MCF 10A (cell line): ENCODE measurements around the gene GNB4. TPM values are rescaled to one million over a fixed set of nuclear protein-coding genes. Genes with fewer than 3 reads are reported as not detected.

Source experiments
- BruUV-seq: library from RNA; stranded (reverse); fragments of 400-500 nt; replicated peaks from 2 replicates; lab custom pipeline; 2021; lab: Mats Ljungman, UMichigan
- CTCF ChIA-PET: fragments of 300-600 bp; sonication (Branson Sonifier 250); formaldehyde crosslinking; extraction: SDS; loops from one replicate; lab custom pipeline; 2021; ENCODE audit warnings: antibody characterized with exemption, inconsistent platforms; lab: Yijun Ruan, JAX
- POLR2A ChIA-PET: fragments of 300-600, 350-650 bp; sonication (Branson Sonifier 250); formaldehyde crosslinking; extraction: SDS; loops from one replicate; lab custom pipeline; 2020; ENCODE audit warnings: antibody characterized with exemption, inconsistent platforms; lab: Yijun Ruan, JAX
- DNase-seq: peaks from one replicate; pipeline ENCODE4 v3.0.0-alpha.2; 2018; ENCODE audit not compliant: unreplicated experiment
- H3K27ac Mint-ChIP-seq: one replicate; pipeline ENCODE4 v1.8.0; 2022; ENCODE audit warnings: mild to moderate bottlenecking, low read depth, mixed read lengths; ENCODE audit not compliant: unreplicated experiment
- H3K27me3 Mint-ChIP-seq: one replicate; pipeline ENCODE4 v1.8.0; 2022; ENCODE audit warnings: mixed read lengths; ENCODE audit not compliant: insufficient read depth, unreplicated experiment
- H3K36me3 Mint-ChIP-seq: one replicate; pipeline ENCODE4 v1.8.0; 2022; ENCODE audit warnings: mild to moderate bottlenecking, moderate library complexity, mixed read lengths; ENCODE audit not compliant: insufficient read depth, unreplicated experiment
- H3K4me1 Mint-ChIP-seq: one replicate; pipeline ENCODE4 v1.8.0; 2022; ENCODE audit warnings: mixed read lengths; ENCODE audit not compliant: insufficient read depth, unreplicated experiment
- H3K4me3 Mint-ChIP-seq: one replicate; pipeline ENCODE4 v1.8.0; 2022; ENCODE audit warnings: mild to moderate bottlenecking, moderate library complexity, mixed read lengths; ENCODE audit not compliant: unreplicated experiment
- H3K9me3 Mint-ChIP-seq: one replicate; pipeline ENCODE4 v1.8.0; 2022; ENCODE audit warnings: mixed read lengths; ENCODE audit not compliant: unreplicated experiment
- CTCF ChIP-seq: fragments of 200-600 bp; IDR thresholded peaks from one replicate; pipeline ENCODE4 v1.8.0; 2022; ENCODE audit warnings: antibody characterized with exemption, mild to moderate bottlenecking; ENCODE audit not compliant: unreplicated experiment
- intact Hi-C: fragments of 100-400 bp; cut with micrococcal nuclease; formaldehyde crosslinking; loops from 2 replicates; pipeline ENCODE4 v1.14.1; 2022
- total RNA-seq: library from RNA; stranded (reverse); gene quantifications from 2 replicates; pipeline ENCODE4 v1.2.3, GENCODE V29; 2022

The GNB4 gene
- total RNA-seq, 1 experiment from 2014 or later = 20.8 TPM

- peak; percentile 6 for DNase-seq
- intact Hi-C loops = no loop called here
- peaks cover 67% of the 10 kb centered on the region for H3K36me3 Mint-ChIP-seq
- peak overlapping the region; percentile 99 for H3K4me3 Mint-ChIP-seq
- ChIA-PET POLR2A (interaction anchor here (0.6 to 3.1 kb wide), 13 partner anchors 17 to 1010 kb away, joined by 3 to 30 read pairs (median 4); partner anchors contain the start of genes ACTL6A, MRPL47, NDUFB5 and ZNF639), CTCF (interaction anchor here (0.6 kb wide), 1 partner anchor 99 kb away, joined by 3 read pairs; no protein-coding TSS in a partner anchor)
- H3K27me3 Mint-ChIP-seq = no peaks in the 10 kb centered on the region
- TF ChIP-seq CTCF = no peak
- peaks cover under 1% of the 10 kb centered on the region for H3K4me1 Mint-ChIP-seq
- H3K9me3 Mint-ChIP-seq = no peaks in the 10 kb centered on the region
- peak overlapping the region; percentile 96 for H3K27ac Mint-ChIP-seq
- TSS peak; percentile 66 for BruUV-seq
Measured at GRCh38 chr3:179348325-179349013, 102.8 kb downstream of the GNB4 start.

- Mint-ChIP-seq H3K4me3 (peak within 1 kb of the TSS; percentile 99), H3K4me1 (no peaks in the 10 kb centered on the region), H3K27ac (peak within 1 kb of the TSS; percentile 96), H3K9me3 (no peaks in the 10 kb centered on the region), H3K36me3 (peaks cover 63% of the 10 kb centered on the region), H3K27me3 (no peaks in the 10 kb centered on the region)
- CTCF ChIA-PET = no interaction called here
- intact Hi-C loops = no loop called here
- POLR2A ChIA-PET = interaction anchor here (0.6 to 3.1 kb wide), 14 partner anchors 18 to 277 kb away, joined by 3 to 30 read pairs (median 4); partner anchors contain the start of genes ACTL6A, MRPL47, NDUFB5 and PIK3CA
- BruUV-seq = no TSS peak
- TF ChIP-seq CTCF = no peak
- peak; percentile 96 for DNase-seq
Measured at GRCh38 chr3:179347345-179348194, 103.7 kb downstream of the GNB4 start, which contains the start of gene MFN1. TSS of gene MFN1 (plus strand) at chr3:179347709. CDS start at chr3:179348852, 1,143 bp downstream.

Other genes starting within 250 kb of the GNB4 start
- gene KCNMB3, start 200.4 kb downstream of the GNB4 start, total RNA-seq = 0.15 and 0.28 TPM in 2 replicates
- gene ZNF639, start 128.4 kb downstream of the GNB4 start, total RNA-seq = 35.5 and 52.8 TPM in 2 replicates
- 50.1 and 63.7 TPM in 2 replicates for gene MFN1, start 103.8 kb downstream of the GNB4 start, total RNA-seq
- gene ACTL6A, start 111.5 kb upstream of the GNB4 start, total RNA-seq = 46.2 and 57.1 TPM in 2 replicates
- gene MRPL47, start 153.2 kb upstream of the GNB4 start, total RNA-seq = 58.3 and 63.4 TPM in 2 replicates
- gene NDUFB5, start 153.3 kb upstream of the GNB4 start, total RNA-seq = 88.2 and 115 TPM in 2 replicates
- gene USP13, start 201.6 kb upstream of the GNB4 start, total RNA-seq = 9.7 and 11.6 TPM in 2 replicates